ENCODE data around the gene ADCY5. TPM values are rescaled to one million over a fixed set of nuclear protein-coding genes. Genes with fewer than 3 reads are reported as not detected.
A peak's percentile ranks its signal among the peaks of the same experiment; 100 is the strongest.

The ADCY5 gene
- total RNA-seq, 4 donors from 2014 or later, result 119 to 251 (median 185) TPM

- Histone ChIP-seq H3K4me1 (peaks cover 24 to 100% (median 41%) of the 10 kb centered on the region in 3 donors), H3K27ac (peak overlapping the region; percentile 71 to 93 (median 92)), H3K27me3 (no peaks in the 10 kb centered on the region), H3K9me3 (no peaks in the 10 kb centered on the region), H3K36me3 (no peaks in the 10 kb centered on the region), H3K4me3 (no peak overlapping the region)
- TF ChIP-seq POLR2A (IDR thresholded peaks at IDR 0.05), result no peak
- TF ChIP-seq POLR2AphosphoS5 (IDR thresholded peaks at IDR 0.05), result peak; percentile 64
- peak; percentile 31 for ATAC-seq
- WGBS, 2 donors (ENCODE audit: low coverage in 1 of 2), result 32 to 53% methylated on average over 4 to 7 of the region's 7 CpGs
Measured at GRCh38 chr3:123372686-123373473, 76.0 kb downstream of the ADCY5 start.

DNA sequence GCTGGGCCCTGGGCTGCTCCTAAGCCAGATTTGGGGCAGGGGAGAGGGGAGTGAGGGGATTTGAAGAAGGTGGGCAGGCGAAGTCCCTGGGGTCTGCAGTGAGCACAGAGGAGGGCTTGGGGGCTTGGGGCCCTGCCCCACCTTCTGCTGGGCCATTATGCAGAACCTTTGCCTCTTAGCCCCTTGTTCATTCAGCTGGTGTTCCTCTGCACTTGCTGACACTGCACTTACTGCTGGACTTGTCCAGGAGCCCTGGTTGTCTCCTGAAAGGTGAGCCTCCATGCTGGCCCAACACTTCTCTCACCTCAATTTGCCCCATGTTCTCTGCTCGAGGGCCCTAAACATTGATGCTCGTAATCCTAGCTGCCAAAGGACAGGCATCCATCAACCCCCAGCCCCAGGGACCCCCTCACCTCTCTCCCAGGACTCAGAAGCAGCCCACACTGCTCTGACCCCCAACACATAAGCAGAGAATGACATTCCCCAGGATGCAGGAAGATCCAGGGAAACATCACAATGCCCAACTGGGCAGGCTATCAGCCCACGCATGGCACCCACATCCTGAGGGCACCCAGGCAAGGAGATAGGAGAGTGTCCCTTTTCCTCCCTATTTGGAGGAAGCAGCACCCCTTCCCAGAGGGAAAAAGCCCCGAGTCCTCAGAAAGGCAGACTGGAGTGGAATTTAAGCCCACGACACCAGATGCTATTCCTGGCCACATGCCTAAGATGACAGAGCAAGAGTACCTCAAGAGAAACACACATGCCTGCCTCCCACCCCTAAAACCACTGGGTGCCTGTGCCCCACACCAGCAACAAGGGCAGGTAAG is 76.8 kb downstream of the ADCY5 start:
- no peaks in the 10 kb centered on the region for H3K9me3 ChIP-seq
- ATAC-seq, result no peak
- H3K27ac ChIP-seq, result peak overlapping the region; percentile 71 to 93 (median 92)
- no peaks in the 10 kb centered on the region for H3K36me3 ChIP-seq
- 20 to 40% methylated on average over 1 to 3 of the region's 6 CpGs for WGBS, 2 donors (ENCODE audit: low coverage in 1 of 2)
- TF ChIP-seq POLR2A (IDR thresholded peaks at IDR 0.05) (no peak), CTCF (IDR thresholded peaks at IDR 0.05) (no peak), EP300 (IDR thresholded peaks at IDR 0.05) (no peak), POLR2AphosphoS5 (IDR thresholded peaks at IDR 0.05) (no peak)
- H3K27me3 ChIP-seq, result no peaks in the 10 kb centered on the region
- H3K4me3 ChIP-seq, result no peak overlapping the region
- peaks cover 21 to 100% (median 45%) of the 10 kb centered on the region in 3 donors for H3K4me1 ChIP-seq

DNA sequence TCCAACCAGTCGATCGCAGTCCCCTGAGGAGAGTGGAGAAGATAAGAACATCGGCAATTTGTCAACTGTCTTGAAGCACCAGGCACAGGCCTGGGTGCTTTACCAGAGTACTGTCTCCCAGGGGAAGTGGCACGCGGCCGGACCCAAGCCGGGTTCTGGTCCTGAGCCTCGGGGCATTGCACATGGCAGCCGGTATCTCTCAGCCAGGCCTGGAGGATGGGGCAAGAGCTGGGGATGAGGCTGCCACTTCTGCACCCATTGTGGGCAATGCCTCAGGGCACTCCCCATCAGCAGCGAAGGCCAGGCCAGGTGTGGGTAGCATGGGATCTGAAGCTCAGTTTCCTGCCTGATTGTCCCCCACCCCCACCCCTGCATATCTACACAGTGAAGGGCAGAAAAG is 77.5 kb downstream of the ADCY5 start:
- ATAC-seq, result no peak
- WGBS, 2 donors (ENCODE audit: low coverage in 1 of 2), result 54 to 68% methylated on average over 3 to 9 of the region's 10 CpGs
- Histone ChIP-seq H3K27ac (peak overlapping the region; percentile 71 to 93 (median 92)), H3K4me1 (peaks cover 24 to 100% (median 45%) of the 10 kb centered on the region in 3 donors), H3K36me3 (no peaks in the 10 kb centered on the region), H3K9me3 (no peaks in the 10 kb centered on the region), H3K27me3 (no peaks in the 10 kb centered on the region), H3K4me3 (no peak overlapping the region)
- TF ChIP-seq EP300 (IDR thresholded peaks at IDR 0.05) (no peak), CTCF (IDR thresholded peaks at IDR 0.05) (no peak), POLR2AphosphoS5 (IDR thresholded peaks at IDR 0.05) (no peak), POLR2A (IDR thresholded peaks at IDR 0.05) (no peak)

GRCh38 chr3:123370819-123371218 is 78.1 kb downstream of the ADCY5 start:
- Histone ChIP-seq H3K4me3 (no peak overlapping the region), H3K27ac (peak overlapping the region; percentile 71 to 93 (median 92)), H3K4me1 (peaks cover 24 to 100% (median 41%) of the 10 kb centered on the region in 3 donors), H3K27me3 (no peaks in the 10 kb centered on the region), H3K9me3 (no peaks in the 10 kb centered on the region), H3K36me3 (no peaks in the 10 kb centered on the region)
- 24 to 43% methylated on average over 5 of the region's 7 CpGs for WGBS, 2 donors (ENCODE audit: low coverage in 1 of 2)
- peak; percentile 60 for TF ChIP-seq POLR2AphosphoS5 (IDR thresholded peaks at IDR 0.05)
- no peak for TF ChIP-seq CTCF (IDR thresholded peaks at IDR 0.05)
- peak; percentile 23 for ATAC-seq

GRCh38 chr3:123369085-123369484 is 79.8 kb downstream of the ADCY5 start:
- WGBS, 2 donors (ENCODE audit: low coverage in 1 of 2), result 88 to 100% methylated on average over 3 of the region's 3 CpGs
- peaks cover 20 to 100% (median 33%) of the 10 kb centered on the region in 3 donors for H3K4me1 ChIP-seq
- no peaks in the 10 kb centered on the region for H3K9me3 ChIP-seq
- H3K27ac ChIP-seq, result peak overlapping the region in 3 of 4 donors; percentile 60 to 92 (median 92)
- no peaks in the 10 kb centered on the region for H3K36me3 ChIP-seq
- ATAC-seq, result no peak
- no peak overlapping the region for H3K4me3 ChIP-seq
- no peaks in the 10 kb centered on the region for H3K27me3 ChIP-seq
- TF ChIP-seq CTCF (IDR thresholded peaks at IDR 0.05) (no peak), POLR2A (IDR thresholded peaks at IDR 0.05) (no peak), EP300 (IDR thresholded peaks at IDR 0.05) (no peak), POLR2AphosphoS5 (IDR thresholded peaks at IDR 0.05) (no peak)
